ENCODE measurements around the gene ADIG.
"Not testable (repeated sequence)": the region's sequence is repeated elsewhere in the genome, so short reads cannot be mapped to it uniquely, and the experiment has no call there.

ADIG gene

DNA sequence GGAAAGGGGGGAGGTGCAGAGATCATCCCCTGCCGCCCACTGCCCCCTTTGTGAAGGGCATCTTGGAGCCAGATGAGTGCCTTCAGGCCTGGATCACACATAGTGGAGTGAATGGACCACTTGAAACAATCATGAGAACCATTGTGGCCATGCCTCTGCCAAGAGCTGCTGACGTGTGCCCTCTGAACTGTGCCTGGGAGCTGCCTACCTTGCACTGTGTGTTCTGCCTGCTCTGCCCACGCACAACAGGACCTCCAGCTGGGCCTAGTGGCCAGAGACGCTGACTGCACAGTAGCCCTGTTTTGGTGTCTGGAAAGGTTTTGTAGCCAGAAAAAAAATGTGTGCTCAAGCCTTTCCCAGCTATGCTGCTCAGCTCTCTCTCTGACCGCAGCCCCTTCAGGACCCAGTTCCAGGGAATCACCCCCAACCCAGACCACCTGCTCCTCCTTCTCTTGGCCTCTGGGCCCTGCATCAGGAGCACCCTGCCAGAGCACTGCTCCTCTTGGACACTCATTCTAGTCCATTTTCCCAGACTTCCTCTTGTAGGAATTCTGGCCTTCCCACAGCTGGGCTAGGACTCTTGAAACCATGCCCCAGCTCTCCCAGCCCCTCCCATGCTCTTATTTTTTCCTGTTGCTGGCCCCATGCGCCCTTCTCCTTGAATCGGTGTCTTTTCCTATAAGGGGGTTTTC is 1.6 kb upstream of the ADIG start:
- DNase-seq: no peak

DNA sequence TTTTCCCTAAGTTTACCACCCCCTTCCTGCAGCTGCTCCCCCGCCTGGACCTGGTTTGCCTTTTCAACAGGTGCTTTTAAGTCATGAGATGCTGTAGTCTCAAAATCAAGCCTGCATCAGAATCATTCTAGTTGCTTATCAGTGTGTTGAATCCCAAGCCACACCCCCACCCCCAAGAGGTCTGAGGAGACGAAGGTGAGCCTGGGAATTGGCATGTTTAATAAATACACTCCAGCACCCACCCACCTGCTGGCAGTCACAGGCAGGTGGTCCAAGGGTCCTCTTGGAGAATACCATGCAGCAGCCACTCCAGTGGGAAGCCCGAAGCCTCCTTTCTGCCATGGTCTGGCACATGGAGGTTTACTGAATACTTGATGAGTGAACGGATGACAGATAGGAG is 1.1 kb upstream of the ADIG start:
- no peak for DNase-seq

DNA sequence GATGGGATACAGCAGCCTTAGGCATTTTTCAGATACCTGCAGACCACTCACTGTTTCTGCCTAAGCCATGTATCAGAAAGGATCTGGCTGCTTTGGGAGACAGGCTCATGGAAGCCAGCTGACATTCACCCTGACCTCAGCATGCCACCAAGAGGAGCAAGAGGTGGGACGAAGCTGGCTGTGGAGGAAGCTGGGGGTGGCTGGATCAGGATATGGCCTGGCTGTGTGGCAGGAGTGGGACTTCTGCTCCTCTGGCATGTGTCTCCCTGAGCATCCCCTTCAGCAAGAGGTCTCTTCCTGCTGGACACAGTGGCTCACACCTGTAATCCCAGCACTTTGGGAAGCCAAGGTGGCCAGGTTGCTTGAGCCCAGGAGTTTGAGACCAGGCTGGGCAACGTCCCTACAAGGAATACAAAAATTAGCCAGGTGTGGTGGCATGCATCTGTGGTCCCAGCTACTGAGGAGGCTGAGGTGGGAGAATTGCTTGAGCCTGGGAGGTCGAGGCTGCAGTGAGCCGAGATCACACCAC is 897 bp downstream of the ADIG start:
- DNase-seq: no peak

DNA sequence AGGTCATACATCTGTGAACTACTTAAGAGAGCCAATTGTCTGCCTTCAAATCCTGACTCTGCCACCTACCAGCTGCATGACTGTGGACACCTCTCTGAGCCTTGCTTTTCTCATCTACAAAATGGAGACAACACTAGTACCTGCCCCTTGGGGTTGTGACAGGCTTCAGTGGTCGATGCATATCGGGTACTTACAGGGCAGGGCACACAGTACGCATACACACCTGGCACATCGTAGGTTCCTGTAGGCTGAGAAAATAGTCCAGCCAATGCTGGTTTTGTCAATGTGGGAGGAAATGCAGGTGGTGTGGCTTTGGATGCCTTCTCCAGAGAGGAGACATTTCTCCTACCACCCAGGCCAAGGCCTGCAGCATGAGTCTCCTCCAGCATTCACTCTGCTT is 2.3 kb downstream of the ADIG start:
- no peak for DNase-seq

DNA sequence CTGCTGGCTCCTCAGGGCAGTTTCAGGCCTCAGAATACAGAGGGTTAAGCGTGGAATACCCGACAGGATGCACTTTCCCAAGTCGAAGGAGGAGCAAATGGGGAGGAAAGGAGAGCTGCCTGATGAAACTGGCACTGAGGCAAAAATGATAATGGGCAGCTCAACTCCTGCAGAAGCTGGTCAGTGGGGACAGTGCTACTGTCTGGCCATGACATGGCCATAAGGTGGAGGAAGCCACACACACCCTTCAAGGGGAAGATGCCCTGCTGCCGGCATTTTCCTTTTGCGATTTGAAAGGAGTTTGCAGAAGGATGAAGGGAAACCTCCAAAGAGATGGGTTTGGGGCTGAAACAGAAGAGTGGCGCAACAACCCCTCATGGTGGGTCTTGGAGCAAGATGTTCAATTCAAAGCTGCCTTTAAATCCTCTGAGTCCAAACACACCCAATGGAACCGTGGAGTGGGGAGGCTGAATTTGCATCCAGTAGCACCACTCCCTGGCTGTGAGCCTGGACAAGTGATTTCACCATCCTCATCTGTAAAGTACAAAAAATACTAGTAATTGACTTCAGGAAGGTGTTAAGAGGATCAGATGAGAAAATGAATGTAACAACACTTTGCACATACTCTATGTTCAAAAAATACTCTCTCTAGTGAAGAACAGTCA is 3.2 kb downstream of the ADIG start:
- no peak for DNase-seq

DNA sequence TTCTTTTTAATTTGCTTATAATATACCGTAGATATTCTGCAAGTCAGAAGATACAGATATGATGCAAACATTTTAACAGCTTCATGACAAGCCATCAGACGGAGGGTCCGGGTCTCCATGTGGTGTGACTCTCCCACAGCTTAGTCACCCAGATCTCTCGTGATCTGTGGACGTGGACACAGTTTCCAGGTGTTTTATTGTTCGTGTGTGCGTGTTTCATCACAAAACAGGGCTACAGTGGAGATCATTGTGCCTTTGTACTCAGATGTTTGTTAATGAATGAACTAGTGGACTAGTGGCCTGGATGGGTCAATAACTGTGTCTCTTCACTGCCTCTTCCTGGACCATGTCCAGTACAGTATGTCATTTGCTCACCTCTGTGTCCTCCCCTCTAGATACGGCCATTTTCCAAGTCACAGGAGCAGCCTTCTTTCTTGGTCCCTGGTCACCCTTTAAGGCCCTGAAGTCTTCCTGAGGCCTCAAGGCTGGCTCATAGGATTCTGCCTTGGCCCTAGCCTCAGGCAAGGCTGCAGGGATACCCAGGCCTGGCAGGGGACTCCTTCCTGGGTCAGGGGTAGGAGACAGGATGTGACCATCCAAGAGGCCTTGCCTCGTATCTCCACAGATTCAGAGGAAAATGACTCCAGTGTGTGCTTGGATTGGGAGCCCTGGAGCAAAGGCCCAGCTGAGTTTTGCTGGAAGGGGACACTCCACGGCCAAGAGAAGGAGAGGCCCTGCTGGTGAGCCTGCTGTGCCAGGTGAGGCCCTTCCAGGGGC is 4.6 kb downstream of the ADIG start:
- no peak for DNase-seq

GRCh38 chr20:38586181-38586525 is 5.2 kb downstream of the ADIG start:
- no peak for DNase-seq

DNA sequence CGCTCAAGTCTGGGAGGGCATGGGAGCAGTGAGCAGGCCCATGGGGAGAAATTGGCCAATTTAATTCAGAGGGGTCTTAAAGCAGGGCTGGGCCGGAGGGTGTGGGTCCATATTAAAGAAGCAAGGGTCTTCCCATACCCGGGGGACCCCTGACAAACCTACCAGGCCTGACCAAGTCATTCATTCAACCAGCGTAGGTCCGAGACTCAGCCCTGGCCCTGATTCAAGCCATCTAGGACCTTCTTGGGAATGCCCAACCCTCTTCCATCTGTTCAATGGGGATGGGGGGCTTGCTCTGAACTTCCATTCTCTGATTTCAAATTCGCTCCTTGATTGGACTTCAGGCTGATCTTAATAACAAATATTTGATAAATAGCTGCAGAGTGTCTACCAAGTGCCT is 7.3 kb downstream of the ADIG start:
- no peak for DNase-seq

DNA sequence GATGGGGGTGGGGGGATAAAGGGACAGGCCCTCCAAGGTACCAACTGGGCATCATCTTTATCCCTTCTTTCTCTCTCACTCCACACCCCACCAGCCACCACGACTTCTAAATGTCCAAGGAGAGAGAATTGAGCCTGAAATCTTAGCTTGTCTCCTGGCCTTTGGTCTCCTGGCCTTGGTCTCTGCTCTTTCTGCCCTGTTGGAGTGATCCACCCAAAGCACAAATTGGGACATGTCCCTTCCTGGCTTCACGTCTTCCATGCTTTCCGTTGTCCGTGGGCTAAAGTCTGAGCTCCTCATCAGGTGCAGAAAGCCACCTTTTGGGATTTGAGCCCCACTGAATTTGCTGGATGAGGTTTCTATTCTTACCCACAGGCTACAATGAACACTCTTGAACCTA is 8.4 kb downstream of the ADIG start:
- DNase-seq: no peak

DNA sequence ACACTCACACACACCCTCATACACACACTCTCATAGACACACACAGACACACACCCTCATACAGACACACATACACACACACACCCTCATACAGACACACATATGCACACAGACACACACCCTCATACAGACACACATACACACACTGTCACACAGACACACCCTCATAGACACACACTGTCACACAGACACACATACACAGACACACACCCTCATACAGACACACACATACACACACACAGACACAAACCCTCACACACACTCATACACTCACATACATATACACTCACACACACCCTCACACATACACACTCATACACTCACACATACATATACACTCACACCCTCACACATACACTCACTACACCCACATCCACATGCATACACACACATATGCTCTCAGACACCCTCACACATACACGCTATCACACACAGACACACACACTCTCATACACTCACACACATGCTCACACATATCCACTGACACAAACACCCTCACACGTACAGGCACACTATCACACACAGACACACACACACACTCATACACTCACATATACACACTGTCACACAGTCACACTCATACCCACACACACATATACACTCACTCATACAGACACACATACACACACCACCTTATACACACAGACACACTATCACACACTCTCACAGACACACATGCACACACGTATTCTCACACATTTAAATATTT is 9.1 kb downstream of the ADIG start:
- DNase-seq: no peak

- no peak for DNase-seq
Observed at GRCh38 chr20:38590676-38591473, 9.9 kb downstream of the ADIG start.

DNA sequence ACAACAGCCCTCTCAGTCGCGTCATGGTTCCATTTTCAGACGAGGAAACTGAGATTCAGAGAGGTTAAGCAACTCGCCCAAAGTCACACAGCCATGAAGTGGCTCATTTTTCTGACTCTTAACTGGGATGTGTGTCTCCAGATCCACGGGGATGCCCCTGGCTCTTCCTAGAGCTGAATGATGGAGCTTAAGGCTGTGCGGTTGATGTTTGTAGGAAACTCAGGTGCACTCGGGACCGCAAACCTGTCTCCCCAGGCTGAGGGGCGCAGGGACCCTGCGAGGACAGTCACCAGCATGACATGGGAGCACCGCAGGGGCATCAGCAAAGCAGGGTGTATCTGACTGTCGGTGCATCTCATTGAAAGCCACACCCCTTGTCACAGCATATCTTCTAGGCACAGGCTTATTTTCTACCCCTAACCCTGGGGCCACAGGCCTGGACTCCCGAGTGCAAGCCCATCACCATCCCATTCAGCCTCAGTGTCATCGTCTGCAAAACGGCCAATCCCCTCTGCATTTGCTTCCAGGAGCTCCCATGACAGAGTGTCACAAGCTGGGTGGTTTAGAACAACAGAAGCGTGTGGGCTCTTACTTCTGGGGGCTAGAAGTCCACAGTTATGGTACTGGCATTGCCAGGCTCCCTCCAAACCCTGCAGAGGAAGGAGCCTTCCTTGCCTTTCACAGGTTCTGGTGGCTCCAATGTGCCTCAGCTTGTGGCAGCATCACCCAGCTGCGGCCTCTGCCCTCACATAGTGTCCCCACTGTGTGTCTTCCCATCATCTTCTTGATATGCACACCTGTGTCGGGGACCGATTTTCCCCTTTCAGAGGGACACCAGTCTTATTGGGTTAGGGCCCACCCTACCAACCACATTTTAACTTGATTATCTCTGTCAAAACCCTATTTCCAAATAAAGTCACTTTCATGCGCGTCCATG is 10.7 kb downstream of the ADIG start:
- no peak for DNase-seq

DNA sequence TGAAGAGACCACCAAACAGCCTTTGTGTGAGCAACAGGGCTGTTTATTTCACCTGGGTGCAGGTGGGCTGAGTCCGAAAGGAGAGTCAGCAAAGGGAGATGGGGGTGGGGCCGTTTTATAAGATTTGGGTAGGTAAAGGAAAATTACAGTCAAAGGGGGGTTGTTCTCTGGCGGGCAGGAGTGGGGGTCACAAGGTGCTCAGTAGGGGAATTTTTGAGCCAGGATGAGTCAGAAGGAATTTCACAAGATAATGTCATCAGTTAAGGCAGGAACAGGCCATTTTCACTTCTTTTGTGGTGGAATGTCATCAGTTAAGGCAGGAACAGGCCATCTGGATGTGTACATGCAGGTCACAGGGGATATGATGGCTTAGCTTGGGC is 11.4 kb downstream of the ADIG start:
- DNase-seq: not testable (repeated sequence)

GRCh38 chr20:38594281-38594680 is 13.3 kb downstream of the ADIG start:
- DNase-seq: not testable (repeated sequence)

GRCh38 chr20:38595886-38596285 is 14.9 kb downstream of the ADIG start:
- DNase-seq: not testable (repeated sequence)

- no peak for DNase-seq
Observed at GRCh38 chr20:38599410-38599882, 18.4 kb downstream of the ADIG start.

- DNase-seq: no peak
Observed at GRCh38 chr20:38600057-38600456, 19.1 kb downstream of the ADIG start.

GRCh38 chr20:38601216-38602184 is 20.5 kb downstream of the ADIG start, which contains the start of gene ARHGAP40:
Gene ARHGAP40, plus strand, starts transcription at chr20:38601809.
- no peak for DNase-seq

GRCh38 chr20:38602185-38602581 is 21.2 kb downstream of the ADIG start:
- DNase-seq: no peak

DNA sequence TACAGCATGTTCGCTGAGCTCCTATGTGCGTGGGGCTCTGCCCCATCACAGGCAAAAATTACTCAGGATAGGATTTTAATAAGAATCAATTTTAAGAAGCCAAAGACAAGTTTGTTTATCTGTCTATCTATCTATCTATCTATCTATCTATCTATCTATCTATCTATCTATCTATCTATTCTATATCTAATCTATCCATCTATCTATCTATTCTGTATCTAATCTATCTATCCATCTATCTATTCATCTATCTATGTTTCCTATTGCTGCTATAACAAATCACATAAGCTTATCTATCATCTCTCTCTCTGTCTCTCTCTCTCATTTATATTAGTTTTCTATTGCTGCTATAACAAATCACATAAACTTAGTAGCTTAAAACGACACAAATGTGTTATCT is 22.3 kb downstream of the ADIG start:
- no peak for DNase-seq

All from NCI-H2081 treated with DMSO at 0.1 percent for 48 hours (cell line).